ENCODE data around the gene CTTNBP2. TPM values are rescaled to one million over a fixed set of nuclear protein-coding genes. Genes with fewer than 3 reads are reported as not detected.

CTTNBP2 gene
- not detected for total RNA-seq

DNA sequence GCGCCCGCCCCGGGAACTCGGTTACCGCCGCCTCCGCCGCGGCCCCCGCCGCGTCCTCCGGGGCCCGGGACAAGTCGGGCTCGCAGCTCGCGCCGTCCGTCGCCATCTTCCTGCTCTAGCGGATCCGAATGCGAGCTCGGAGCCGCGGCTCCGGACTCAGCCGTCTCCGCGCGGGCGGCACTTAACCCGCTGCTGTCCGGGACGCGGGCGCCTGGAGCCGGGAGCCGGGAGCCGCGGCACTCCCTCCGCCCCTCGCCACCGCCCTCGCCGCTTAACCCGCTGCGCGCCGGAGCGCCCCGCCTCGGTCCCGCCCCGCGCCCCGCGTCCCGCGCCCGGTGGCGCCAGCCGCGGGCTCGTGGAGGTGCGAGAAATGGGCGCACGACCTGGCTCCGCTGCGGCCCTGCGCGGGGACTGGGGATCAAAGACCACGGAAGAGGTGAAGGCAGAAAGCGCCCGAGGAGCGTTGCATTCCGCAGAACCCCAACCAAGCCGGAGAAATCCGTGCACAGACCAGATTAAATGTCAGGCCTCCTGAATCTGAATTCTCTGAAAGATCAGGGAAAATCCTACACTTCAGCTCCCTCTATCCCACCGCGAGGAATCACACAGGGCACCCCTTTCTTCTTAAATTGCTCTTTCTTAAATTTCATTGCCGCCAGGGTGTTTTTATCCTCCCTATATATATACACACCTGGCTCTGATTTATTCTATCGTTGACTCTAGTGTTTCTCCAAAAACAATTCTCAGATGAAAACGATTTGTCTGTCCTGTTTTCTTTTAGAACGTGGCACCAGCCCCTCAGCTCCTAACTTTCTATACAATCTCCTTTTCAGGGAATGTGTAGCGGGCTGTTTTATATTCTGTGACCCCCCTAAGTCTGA, at the start of gene CTTNBP2:
TSS of gene CTTNBP2 (minus strand) at position 132 of the 881 bp plus-strand sequence. CDS start at position 106, 26 bp downstream.
- H3K27ac Mint-ChIP-seq = no peak within 1 kb of the TSS
- peak; percentile 14 for DNase-seq
- peaks cover 58% of the 10 kb centered on the region for H3K27me3 Mint-ChIP-seq
- H3K4me1 Mint-ChIP-seq = peaks cover 14% of the 10 kb centered on the region
- no peaks in the 10 kb centered on the region for H3K36me3 Mint-ChIP-seq
- peak within 1 kb of the TSS; percentile 56 for H3K4me3 Mint-ChIP-seq
- no peaks in the 10 kb centered on the region for H3K9me3 Mint-ChIP-seq

DNA sequence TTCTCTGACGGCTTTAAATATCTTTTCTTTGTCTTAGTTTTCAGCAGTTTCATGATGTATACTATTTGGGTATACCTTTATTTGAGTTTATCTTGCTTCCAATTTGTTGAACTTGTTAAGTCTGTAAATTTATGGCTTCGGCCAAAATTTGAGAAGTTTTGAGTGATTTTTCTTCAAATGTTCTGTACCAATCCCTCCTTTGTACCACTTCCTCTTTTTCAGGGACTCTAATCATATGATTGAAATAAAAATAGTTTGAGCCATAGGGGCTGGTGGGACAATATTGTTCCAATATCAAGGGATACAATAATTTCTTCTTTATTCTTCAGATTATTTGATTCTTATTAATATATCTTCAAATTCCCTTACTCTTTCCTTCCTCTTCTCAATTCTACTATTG, 43.1 kb upstream of the CTTNBP2 start:
- no peaks in the 10 kb centered on the region for H3K36me3 Mint-ChIP-seq

GRCh38 chr7:117912421-117912820, 39.2 kb upstream of the CTTNBP2 start:
- no peaks in the 10 kb centered on the region for H3K4me1 Mint-ChIP-seq
- no peak overlapping the region for H3K27ac Mint-ChIP-seq
- H3K9me3 Mint-ChIP-seq = peaks cover 4% of the 10 kb centered on the region
- no peak overlapping the region for H3K4me3 Mint-ChIP-seq
- H3K36me3 Mint-ChIP-seq = no peaks in the 10 kb centered on the region
- DNase-seq = no peak
- no peaks in the 10 kb centered on the region for H3K27me3 Mint-ChIP-seq

More for the DNA sequence above, 43.1 kb upstream of the CTTNBP2 start:
- Mint-ChIP-seq H3K4me3 (no peak overlapping the region), H3K4me1 (no peaks in the 10 kb centered on the region), H3K27me3 (no peaks in the 10 kb centered on the region), H3K27ac (no peak overlapping the region), H3K9me3 (peaks cover 4% of the 10 kb centered on the region)
- no peak for DNase-seq

GRCh38 chr7:117908031-117908795, 35.0 kb upstream of the CTTNBP2 start:
- H3K36me3 Mint-ChIP-seq = no peaks in the 10 kb centered on the region
- no peaks in the 10 kb centered on the region for H3K27me3 Mint-ChIP-seq
- H3K4me3 Mint-ChIP-seq = no peak overlapping the region
- no peak for DNase-seq
- no peaks in the 10 kb centered on the region for H3K4me1 Mint-ChIP-seq
- H3K9me3 Mint-ChIP-seq = no peaks in the 10 kb centered on the region
- H3K27ac Mint-ChIP-seq = no peak overlapping the region

- no peaks in the 10 kb centered on the region for H3K27me3 Mint-ChIP-seq
- no peak overlapping the region for H3K27ac Mint-ChIP-seq
- H3K9me3 Mint-ChIP-seq = no peaks in the 10 kb centered on the region
- no peaks in the 10 kb centered on the region for H3K36me3 Mint-ChIP-seq
- no peak for DNase-seq
- H3K4me3 Mint-ChIP-seq = no peak overlapping the region
- H3K4me1 Mint-ChIP-seq = no peaks in the 10 kb centered on the region
Observed at GRCh38 chr7:117907049-117907640, 33.9 kb upstream of the CTTNBP2 start.

- no peak overlapping the region for H3K27ac Mint-ChIP-seq
- H3K27me3 Mint-ChIP-seq = no peaks in the 10 kb centered on the region
- no peaks in the 10 kb centered on the region for H3K36me3 Mint-ChIP-seq
- no peaks in the 10 kb centered on the region for H3K4me1 Mint-ChIP-seq
- H3K9me3 Mint-ChIP-seq = no peaks in the 10 kb centered on the region
- no peak overlapping the region for H3K4me3 Mint-ChIP-seq
- no peak for DNase-seq
Observed at GRCh38 chr7:117902314-117902889, 29.2 kb upstream of the CTTNBP2 start.

DNA sequence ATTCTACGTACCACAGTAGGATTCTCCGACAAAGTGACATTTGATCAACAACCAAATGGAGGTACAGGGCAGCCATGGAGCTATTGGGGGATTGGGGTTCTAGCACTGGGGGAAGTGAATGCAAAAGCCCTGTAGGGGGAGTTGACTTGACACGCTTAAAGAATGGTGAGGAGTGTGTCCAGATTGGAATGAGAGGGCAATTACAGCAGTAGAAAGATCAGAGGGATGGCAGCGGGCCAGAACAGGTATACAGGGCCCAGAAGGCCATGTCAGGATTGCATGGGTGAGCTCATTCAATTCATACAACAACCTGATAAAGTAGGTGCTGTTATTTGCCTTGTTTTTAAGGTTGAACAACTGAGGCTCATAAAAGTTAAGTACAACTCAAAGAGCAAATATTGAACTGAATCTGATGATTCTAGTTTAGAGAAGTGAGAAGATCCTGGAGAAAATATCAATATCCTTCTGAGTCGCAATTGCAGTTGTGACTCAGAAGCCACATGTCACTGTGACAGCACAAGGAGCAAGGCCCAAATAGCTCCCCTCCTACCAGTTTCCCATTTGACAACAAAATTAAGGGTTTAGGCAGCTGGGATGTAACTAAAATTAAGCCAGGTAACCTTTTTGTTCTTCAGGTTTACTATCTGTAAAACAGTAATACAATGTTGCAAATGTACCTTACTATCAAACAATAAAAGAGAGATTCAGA, 28.0 kb upstream of the CTTNBP2 start:
- H3K9me3 Mint-ChIP-seq = no peaks in the 10 kb centered on the region
- no peak overlapping the region for H3K27ac Mint-ChIP-seq
- no peak overlapping the region for H3K4me3 Mint-ChIP-seq
- no peak for DNase-seq
- H3K27me3 Mint-ChIP-seq = no peaks in the 10 kb centered on the region
- H3K4me1 Mint-ChIP-seq = no peaks in the 10 kb centered on the region
- H3K36me3 Mint-ChIP-seq = no peaks in the 10 kb centered on the region

DNA sequence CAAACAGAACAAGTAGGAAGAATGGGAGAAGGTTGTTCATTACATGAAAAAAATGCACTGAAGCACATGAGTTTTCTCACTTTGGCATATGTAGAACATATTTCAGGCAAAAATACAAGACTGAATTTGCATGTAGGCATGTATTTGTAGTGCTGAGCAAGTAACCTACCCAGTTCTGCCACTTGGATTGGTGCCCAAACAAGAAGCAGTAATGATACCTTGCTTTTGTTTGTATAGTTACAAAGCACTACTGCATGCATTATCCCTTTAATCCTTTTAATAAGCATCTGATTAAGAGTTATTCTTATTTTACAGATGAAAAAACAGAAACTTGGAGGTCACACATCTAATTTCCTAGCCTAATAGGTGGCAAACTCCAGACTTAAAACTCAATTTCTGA, 23.1 kb upstream of the CTTNBP2 start:
- Mint-ChIP-seq H3K4me1 (no peaks in the 10 kb centered on the region), H3K27ac (no peak overlapping the region), H3K4me3 (no peak overlapping the region), H3K9me3 (peaks cover 2% of the 10 kb centered on the region), H3K36me3 (no peaks in the 10 kb centered on the region), H3K27me3 (no peaks in the 10 kb centered on the region)
- no peak for DNase-seq

DNA sequence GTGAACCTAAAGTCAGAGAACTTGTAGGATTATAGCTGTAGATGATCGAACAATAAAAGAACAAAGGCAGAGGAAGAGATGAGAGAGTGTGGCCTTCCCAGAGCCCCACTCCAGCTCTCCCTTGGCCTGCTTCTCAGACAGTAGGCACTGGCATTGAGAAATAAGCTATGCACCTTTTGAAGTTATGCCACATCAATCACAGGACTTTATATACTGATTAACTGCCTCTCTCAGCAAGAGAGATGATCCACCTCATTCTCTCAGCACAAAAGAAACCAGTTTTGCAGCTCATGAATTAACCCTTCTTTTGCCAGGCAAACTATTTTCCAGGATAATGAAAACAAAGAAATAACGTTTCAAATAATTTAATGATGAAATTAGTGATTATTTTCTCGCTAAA, 22.0 kb upstream of the CTTNBP2 start:
- Mint-ChIP-seq H3K36me3 (no peaks in the 10 kb centered on the region), H3K9me3 (peaks cover 2% of the 10 kb centered on the region), H3K27ac (no peak overlapping the region), H3K27me3 (no peaks in the 10 kb centered on the region), H3K4me3 (no peak overlapping the region), H3K4me1 (no peaks in the 10 kb centered on the region)
- no peak for DNase-seq

- no peak for DNase-seq
- no peak overlapping the region for H3K4me3 Mint-ChIP-seq
- no peaks in the 10 kb centered on the region for H3K4me1 Mint-ChIP-seq
- peaks cover 2% of the 10 kb centered on the region for H3K9me3 Mint-ChIP-seq
- no peaks in the 10 kb centered on the region for H3K36me3 Mint-ChIP-seq
- H3K27me3 Mint-ChIP-seq = no peaks in the 10 kb centered on the region
- H3K27ac Mint-ChIP-seq = no peak overlapping the region
Observed at GRCh38 chr7:117894037-117894436, 20.8 kb upstream of the CTTNBP2 start.

DNA sequence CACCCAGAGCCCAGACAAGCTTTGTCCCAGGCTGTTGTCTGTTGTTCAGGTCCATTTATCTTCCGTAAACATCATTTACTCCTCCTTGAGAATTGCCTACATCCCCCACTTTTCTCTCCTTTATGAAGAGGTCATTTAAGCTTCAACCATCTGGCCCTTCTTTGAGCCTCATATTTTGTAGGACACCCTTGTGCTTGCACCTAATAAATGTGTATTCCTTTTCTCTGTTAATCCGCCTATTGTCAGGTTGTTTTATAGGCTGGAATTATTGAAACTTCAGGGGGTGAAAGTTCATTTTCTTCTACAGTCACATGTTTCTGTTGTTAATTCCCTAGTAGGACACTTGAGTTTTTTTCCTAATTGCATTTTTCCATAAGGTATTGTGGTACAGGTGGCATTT, 19.6 kb upstream of the CTTNBP2 start:
- H3K27ac Mint-ChIP-seq = no peak overlapping the region
- no peaks in the 10 kb centered on the region for H3K4me1 Mint-ChIP-seq
- no peak overlapping the region for H3K4me3 Mint-ChIP-seq
- H3K27me3 Mint-ChIP-seq = peaks cover 5% of the 10 kb centered on the region
- no peak for DNase-seq
- no peaks in the 10 kb centered on the region for H3K36me3 Mint-ChIP-seq
- peaks cover 2% of the 10 kb centered on the region for H3K9me3 Mint-ChIP-seq

DNA sequence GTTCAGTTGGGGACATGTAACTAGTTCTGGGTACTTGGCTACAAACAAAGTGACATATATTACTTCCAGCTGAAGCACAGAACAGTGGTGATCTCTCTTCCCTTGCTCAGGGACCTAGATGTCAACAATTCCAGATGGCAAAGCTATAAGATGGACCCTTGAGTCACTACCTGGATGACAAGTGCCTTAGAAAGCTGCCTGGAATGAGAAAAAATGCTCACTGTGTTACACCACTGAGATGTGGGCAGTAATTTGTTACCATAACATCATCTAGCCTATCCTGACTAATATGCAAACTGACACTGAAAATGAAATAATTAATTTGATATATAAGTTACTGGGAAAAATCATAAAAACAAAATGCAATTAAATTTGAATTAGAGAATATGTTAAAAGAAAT, 16.4 kb upstream of the CTTNBP2 start:
- no peak overlapping the region for H3K27ac Mint-ChIP-seq
- H3K4me3 Mint-ChIP-seq = no peak overlapping the region
- H3K9me3 Mint-ChIP-seq = peaks cover 2% of the 10 kb centered on the region
- no peaks in the 10 kb centered on the region for H3K36me3 Mint-ChIP-seq
- H3K4me1 Mint-ChIP-seq = no peaks in the 10 kb centered on the region
- DNase-seq = no peak
- H3K27me3 Mint-ChIP-seq = peaks cover 5% of the 10 kb centered on the region

GRCh38 chr7:117888627-117889026, 15.4 kb upstream of the CTTNBP2 start:
- Mint-ChIP-seq H3K4me1 (no peaks in the 10 kb centered on the region), H3K36me3 (no peaks in the 10 kb centered on the region), H3K27me3 (peaks cover 5% of the 10 kb centered on the region), H3K27ac (no peak overlapping the region), H3K4me3 (no peak overlapping the region), H3K9me3 (peaks cover 2% of the 10 kb centered on the region)
- no peak for DNase-seq

DNA sequence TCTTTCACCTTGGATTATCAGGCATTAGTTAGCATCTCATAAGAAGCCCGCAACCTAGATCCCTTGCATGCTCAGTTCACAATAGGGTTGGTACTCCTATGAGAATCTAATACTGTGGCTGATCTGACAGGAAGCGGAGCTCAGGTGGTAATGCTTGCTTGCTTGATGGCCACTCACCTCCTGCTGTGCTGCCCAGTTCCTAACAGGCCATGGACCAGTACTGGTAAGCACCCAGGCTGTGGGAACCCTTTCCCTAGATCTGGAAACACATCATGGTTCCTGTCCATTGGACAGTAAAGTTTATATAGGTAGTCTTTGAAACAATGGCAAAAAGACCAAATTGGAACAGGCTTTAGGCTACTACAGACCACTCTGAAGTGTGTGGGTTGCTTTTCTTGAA, 9.4 kb upstream of the CTTNBP2 start:
- H3K4me3 Mint-ChIP-seq = no peak overlapping the region
- no peaks in the 10 kb centered on the region for H3K4me1 Mint-ChIP-seq
- DNase-seq = no peak
- no peaks in the 10 kb centered on the region for H3K36me3 Mint-ChIP-seq
- peaks cover 6% of the 10 kb centered on the region for H3K27me3 Mint-ChIP-seq
- no peaks in the 10 kb centered on the region for H3K9me3 Mint-ChIP-seq
- no peak overlapping the region for H3K27ac Mint-ChIP-seq

All from activated naive CD8-positive, alpha-beta T cell treated with anti-CD3 and anti-CD28 coated beads for 36 hours (primary cell).